Duodenal mucosa (tissue), 2 donors: ENCODE results near the gene TTBK2.

Source experiments
- H3K27ac ChIP-seq: one replicate; pipeline ENCODE4 v1.7.0; 2013; ENCODE audit warnings: low read depth, low read length
- H3K27me3 ChIP-seq, 2 donors: one replicate each; pipeline ENCODE4 v1.7.0; 2013; ENCODE audit warnings: low read length in 2 of 2, control low read depth in 1 of 2; ENCODE audit not compliant: insufficient read depth in 2 of 2, control insufficient read depth in 1 of 2
- H3K36me3 ChIP-seq, 2 donors: one replicate each; pipeline ENCODE4 v1.7.0; 2013; ENCODE audit warnings: low read length in 2 of 2, control low read depth in 1 of 2; ENCODE audit not compliant: insufficient read depth in 2 of 2, control insufficient read depth in 1 of 2
- H3K4me1 ChIP-seq, 2 donors: one replicate each; pipeline ENCODE4 v1.7.0; 2013; ENCODE audit warnings: low read length in 2 of 2, control low read depth in 1 of 2; ENCODE audit not compliant: insufficient read depth in 2 of 2, control insufficient read depth in 1 of 2
- H3K4me3 ChIP-seq, 2 donors: one replicate each; pipeline ENCODE4 v1.7.0; 2013; ENCODE audit warnings: low read length in 2 of 2, low read depth in 1 of 2
- H3K9ac ChIP-seq, 2 donors: one replicate each; pipeline ENCODE4 v1.7.0; 2013; ENCODE audit warnings: low read length in 2 of 2, low read depth in 1 of 2
- H3K9me3 ChIP-seq, 2 donors: one replicate each; pipeline ENCODE4 v1.7.0; 2013; ENCODE audit warnings: low read length in 2 of 2, control low read depth in 1 of 2; ENCODE audit not compliant: control insufficient read depth in 1 of 2

The TTBK2 gene

GRCh38 chr15:42802168-42802567 is 118.4 kb downstream of the TTBK2 start:
- no peaks in the 10 kb centered on the region for H3K9me3 ChIP-seq
- H3K27ac ChIP-seq, result no peak overlapping the region
- no peaks in the 10 kb centered on the region for H3K4me1 ChIP-seq
- no peaks in the 10 kb centered on the region for H3K27me3 ChIP-seq
- H3K9ac ChIP-seq, result no peak overlapping the region
- H3K4me3 ChIP-seq, result no peak overlapping the region
- H3K36me3 ChIP-seq, result peaks cover 0 to 29% of the 10 kb centered on the region in 2 donors

- Histone ChIP-seq H3K4me1 (no peaks in the 10 kb centered on the region), H3K27ac (no peak overlapping the region), H3K27me3 (no peaks in the 10 kb centered on the region), H3K9me3 (no peaks in the 10 kb centered on the region), H3K4me3 (no peak overlapping the region), H3K36me3 (peaks cover 0 to 29% of the 10 kb centered on the region in 2 donors), H3K9ac (no peak overlapping the region)
Measured at GRCh38 chr15:42800731-42801474, 119.7 kb downstream of the TTBK2 start.

GRCh38 chr15:42798802-42799201 is 121.8 kb downstream of the TTBK2 start:
- Histone ChIP-seq H3K4me1 (no peaks in the 10 kb centered on the region), H3K4me3 (no peak overlapping the region), H3K36me3 (peaks cover 0 to 29% of the 10 kb centered on the region in 2 donors), H3K9ac (no peak overlapping the region), H3K27me3 (no peaks in the 10 kb centered on the region), H3K27ac (no peak overlapping the region), H3K9me3 (no peaks in the 10 kb centered on the region)

GRCh38 chr15:42796955-42797782 is 123.4 kb downstream of the TTBK2 start:
- Histone ChIP-seq H3K9ac (no peak overlapping the region), H3K36me3 (peaks cover 0 to 14% of the 10 kb centered on the region in 2 donors), H3K4me3 (no peak overlapping the region), H3K27me3 (no peaks in the 10 kb centered on the region), H3K27ac (no peak overlapping the region), H3K9me3 (no peaks in the 10 kb centered on the region), H3K4me1 (no peaks in the 10 kb centered on the region)

GRCh38 chr15:42788725-42789124 is 131.9 kb downstream of the TTBK2 start:
- H3K9me3 ChIP-seq, result no peaks in the 10 kb centered on the region

GRCh38 chr15:42786978-42787377 is 133.6 kb downstream of the TTBK2 start:
- Histone ChIP-seq H3K27me3 (no peaks in the 10 kb centered on the region), H3K9ac (no peak overlapping the region), H3K36me3 (peaks cover 0 to 3% of the 10 kb centered on the region in 2 donors), H3K9me3 (no peaks in the 10 kb centered on the region), H3K4me3 (no peak overlapping the region), H3K27ac (no peak overlapping the region), H3K4me1 (no peaks in the 10 kb centered on the region)

More at GRCh38 chr15:42788725-42789124, 131.9 kb downstream of the TTBK2 start:
- Histone ChIP-seq H3K4me1 (no peaks in the 10 kb centered on the region), H3K4me3 (no peak overlapping the region), H3K27me3 (no peaks in the 10 kb centered on the region), H3K36me3 (no peaks in the 10 kb centered on the region), H3K27ac (no peak overlapping the region), H3K9ac (no peak overlapping the region)

GRCh38 chr15:42785569-42785968 is 135.0 kb downstream of the TTBK2 start:
- H3K9me3 ChIP-seq, result no peaks in the 10 kb centered on the region
- H3K27me3 ChIP-seq, result no peaks in the 10 kb centered on the region
- no peaks in the 10 kb centered on the region for H3K4me1 ChIP-seq
- no peak overlapping the region for H3K27ac ChIP-seq
- H3K9ac ChIP-seq, result no peak overlapping the region
- peaks cover 0 to 3% of the 10 kb centered on the region in 2 donors for H3K36me3 ChIP-seq
- H3K4me3 ChIP-seq, result no peak overlapping the region

GRCh38 chr15:42784705-42785104 is 135.9 kb downstream of the TTBK2 start:
- H3K27me3 ChIP-seq, result no peaks in the 10 kb centered on the region

GRCh38 chr15:42782716-42783115 is 137.9 kb downstream of the TTBK2 start:
- peaks cover 0 to 3% of the 10 kb centered on the region in 2 donors for H3K36me3 ChIP-seq
- H3K27me3 ChIP-seq, result no peaks in the 10 kb centered on the region
- H3K4me3 ChIP-seq, result no peak overlapping the region
- no peak overlapping the region for H3K27ac ChIP-seq
- H3K4me1 ChIP-seq, result no peaks in the 10 kb centered on the region
- H3K9me3 ChIP-seq, result no peaks in the 10 kb centered on the region
- no peak overlapping the region for H3K9ac ChIP-seq

More at GRCh38 chr15:42784705-42785104, 135.9 kb downstream of the TTBK2 start:
- Histone ChIP-seq H3K4me1 (no peaks in the 10 kb centered on the region), H3K36me3 (peaks cover 0 to 3% of the 10 kb centered on the region in 2 donors), H3K9ac (no peak overlapping the region), H3K4me3 (no peak overlapping the region), H3K27ac (no peak overlapping the region), H3K9me3 (no peaks in the 10 kb centered on the region)

GRCh38 chr15:42775416-42775815 is 145.2 kb downstream of the TTBK2 start:
- no peak overlapping the region for H3K9ac ChIP-seq
- no peaks in the 10 kb centered on the region for H3K9me3 ChIP-seq
- H3K4me3 ChIP-seq, result no peak overlapping the region
- H3K4me1 ChIP-seq, result no peaks in the 10 kb centered on the region
- no peak overlapping the region for H3K27ac ChIP-seq
- no peaks in the 10 kb centered on the region for H3K27me3 ChIP-seq
- peaks cover 8 to 21% of the 10 kb centered on the region in 2 donors for H3K36me3 ChIP-seq
